NCI-H1694 (cell line): ENCODE data around the gene KCNAB1.

Source experiments
- DNase-seq: peaks from one replicate; lab custom pipeline; 2025; lab: John Stamatoyannopoulos, UW

The KCNAB1 gene

GRCh38 chr3:156492801-156493261 is 372.5 kb downstream of the KCNAB1 start:
- no peak for DNase-seq

DNA sequence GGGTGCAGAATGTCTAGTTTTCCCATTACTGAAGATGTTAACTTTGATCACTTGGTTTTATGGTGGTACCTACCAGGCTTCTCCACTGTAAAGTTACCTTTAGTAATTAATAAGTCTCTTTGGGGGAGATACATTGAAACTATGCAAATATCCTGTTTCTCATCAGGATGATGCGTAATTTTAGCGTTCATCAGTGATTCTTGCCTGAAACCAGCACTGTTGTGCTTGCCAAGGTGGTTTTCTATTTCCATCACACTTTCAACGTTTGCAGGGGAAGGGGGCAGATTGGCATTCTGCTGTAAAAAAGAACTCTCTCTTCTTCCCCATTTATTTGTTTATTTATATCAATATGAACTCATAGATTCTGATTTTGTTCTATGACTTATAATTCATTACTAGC is 373.5 kb downstream of the KCNAB1 start:
- DNase-seq: no peak

- no peak for DNase-seq
These were observed 375.4 kb downstream of the KCNAB1 start for GRCh38 chr3:156495816-156496215.

- no peak for DNase-seq
These were observed 376.9 kb downstream of the KCNAB1 start for GRCh38 chr3:156497326-156497725.

DNA sequence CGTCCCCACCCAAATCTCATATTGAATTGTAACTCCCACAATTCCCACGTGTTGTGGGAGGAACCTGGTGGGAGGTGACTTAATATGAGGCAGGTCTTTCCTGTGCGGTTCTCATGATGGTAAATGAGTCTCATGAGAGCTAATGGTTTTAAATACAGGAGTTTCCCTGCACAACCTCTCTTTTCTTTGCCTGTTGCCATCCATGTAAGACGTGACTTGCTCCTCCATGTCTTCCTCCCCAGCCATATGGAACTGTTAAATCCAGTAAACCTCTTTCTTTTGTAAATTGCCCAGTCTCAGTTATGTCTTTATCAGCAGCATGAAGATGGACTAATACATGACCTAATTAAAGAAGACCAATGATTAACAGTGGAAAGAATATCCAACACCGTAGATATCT is 377.9 kb downstream of the KCNAB1 start:
- no peak for DNase-seq

DNA sequence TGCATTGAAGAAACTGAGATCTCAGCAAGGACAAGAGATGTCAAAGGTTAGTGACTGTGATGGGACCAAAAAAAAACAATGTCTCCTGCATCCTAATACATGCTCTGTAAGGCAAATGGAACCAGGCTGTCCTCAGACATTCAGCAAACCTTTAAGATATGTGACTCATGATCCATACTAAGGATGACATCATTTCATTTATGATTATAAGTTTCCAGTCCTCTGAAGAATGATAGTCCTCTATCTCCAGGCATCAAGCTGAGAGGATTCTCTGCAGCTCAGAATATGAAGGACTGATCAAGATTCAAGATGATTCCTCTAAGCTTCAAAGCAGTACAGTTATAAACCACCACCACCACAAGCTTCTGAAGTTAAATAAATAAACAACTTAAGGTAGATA is 386.9 kb downstream of the KCNAB1 start:
- no peak for DNase-seq

DNA sequence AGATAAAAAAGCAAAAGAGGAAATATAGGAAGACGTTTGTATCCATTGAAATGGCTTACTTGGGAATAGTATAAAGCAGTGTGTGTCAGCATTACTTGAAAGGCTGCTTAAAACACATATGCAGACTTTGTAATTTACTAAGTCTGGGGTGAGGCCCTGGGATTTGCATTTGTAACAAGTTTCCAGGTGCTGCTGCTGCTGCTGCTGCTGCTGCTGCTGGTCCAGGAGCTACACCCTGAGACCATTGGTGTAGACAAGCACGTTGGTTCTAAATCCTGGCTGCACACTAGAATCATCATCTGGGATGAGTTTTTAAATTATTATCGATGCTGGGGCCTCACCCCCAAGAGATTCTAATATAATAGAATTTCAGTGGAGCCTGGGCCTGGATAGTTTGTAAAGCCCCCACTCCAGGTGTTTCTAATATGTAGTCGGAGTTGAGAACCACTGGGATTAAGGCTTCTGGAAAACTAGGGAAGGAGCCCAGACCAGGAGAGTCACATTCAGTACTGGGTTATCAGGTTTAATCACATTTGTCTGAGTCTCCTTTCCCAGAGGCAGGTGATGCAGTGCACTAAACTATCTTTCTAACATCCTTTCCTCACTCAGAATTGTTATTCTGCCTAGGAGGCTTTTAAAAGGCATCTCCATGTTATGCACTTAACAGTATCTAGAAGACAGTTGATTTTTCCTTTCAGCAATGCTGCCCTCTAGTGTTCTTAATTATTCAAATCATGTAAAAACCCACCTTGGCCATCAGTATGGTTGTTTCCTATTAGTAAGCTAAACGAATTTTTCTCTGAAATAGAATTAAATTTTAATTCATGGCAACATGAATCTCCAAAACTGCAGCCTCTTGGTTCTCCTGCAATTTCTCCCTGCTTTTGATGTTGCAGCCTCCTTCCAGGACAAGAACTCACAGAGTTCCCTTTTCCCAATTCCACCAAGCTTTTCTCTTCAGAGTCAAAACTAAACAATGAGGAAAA is 389.1 kb downstream of the KCNAB1 start:
- DNase-seq: peak; percentile 88

GRCh38 chr3:156511987-156512677 is 391.8 kb downstream of the KCNAB1 start:
- no peak for DNase-seq

DNA sequence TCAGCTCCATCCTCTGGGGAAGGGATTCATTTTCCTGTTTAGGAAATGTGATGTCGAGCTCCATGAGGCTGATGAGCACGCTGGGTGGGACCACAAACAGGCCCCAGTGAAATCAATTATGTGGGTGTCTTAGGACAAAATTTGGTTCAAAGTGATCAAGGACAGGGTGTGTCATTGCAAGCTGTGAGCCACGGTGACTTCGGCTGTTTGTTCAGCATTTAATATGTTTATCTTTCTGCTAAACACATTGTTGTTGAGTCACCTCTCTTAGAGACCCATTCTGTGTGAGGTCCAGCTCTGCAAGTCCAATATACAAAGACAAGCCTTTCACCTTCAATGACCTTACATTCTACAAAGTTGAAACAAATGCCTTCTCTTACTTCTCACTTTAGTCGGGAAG is 393.2 kb downstream of the KCNAB1 start:
- no peak for DNase-seq

DNA sequence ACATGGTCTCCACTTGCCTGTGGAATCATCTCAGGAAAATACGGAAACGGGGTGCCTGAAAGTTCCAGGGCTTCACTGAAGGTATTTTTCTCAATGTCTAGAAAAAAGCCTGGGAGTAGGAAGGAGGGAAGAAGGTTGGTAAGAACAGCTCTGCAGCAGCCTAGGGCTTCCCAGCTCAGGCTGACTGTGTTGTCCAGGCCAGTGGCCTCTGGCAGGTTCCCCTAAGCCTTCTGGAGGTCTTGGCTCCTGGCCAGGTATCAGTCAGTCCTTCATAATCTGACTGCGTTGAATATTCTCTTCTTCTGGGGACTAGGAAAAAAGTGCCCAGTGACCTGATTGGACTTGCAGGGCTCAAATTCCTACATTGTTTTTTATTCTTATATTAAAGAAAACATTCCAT is 395.9 kb downstream of the KCNAB1 start:
- DNase-seq: no peak

- DNase-seq: no peak
These were observed 396.6 kb downstream of the KCNAB1 start for GRCh38 chr3:156516961-156517360.

DNA sequence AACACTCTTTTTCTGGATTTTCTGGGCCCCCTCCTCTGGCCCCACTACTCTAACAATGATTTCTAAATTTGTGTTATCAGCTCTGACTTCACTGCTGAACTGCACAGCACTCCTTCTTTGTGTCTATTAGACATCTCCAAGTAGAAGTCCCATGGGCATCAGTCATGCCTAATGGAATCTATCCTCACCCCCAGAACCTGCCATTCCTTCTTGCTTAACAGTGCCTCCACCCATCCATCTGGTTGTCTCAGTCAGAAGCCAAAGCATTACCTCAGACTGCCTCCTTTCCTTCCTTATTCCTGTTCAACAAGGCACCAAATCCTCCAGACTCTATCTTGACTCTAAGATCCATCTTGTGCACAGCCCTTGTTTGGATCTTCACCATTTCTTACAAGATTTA is 398.3 kb downstream of the KCNAB1 start:
- DNase-seq: no peak

DNA sequence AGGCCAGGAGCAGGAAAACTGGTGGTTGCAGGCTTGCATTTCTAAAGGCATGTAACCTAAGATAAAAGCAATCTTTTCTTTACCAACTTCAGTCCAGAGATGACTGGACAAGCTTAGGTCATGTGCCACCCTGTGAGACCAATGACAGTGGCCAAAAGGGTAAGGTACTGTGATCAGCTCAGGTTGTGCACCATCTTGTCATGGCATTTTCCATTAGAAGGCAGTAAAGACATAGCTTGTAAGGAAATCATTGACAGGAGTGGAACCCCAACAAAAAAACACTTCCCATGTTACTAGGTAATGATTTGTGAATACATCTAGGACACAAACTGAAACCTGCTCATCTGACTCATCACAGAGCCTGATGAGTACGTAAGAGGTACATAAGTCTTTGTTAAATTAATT is 399.4 kb downstream of the KCNAB1 start:
- DNase-seq: no peak

GRCh38 chr3:156522673-156523072 is 402.3 kb downstream of the KCNAB1 start:
- no peak for DNase-seq

- DNase-seq: no peak
These were observed 405.4 kb downstream of the KCNAB1 start for GRCh38 chr3:156525808-156526207.

- no peak for DNase-seq
These were observed 406.7 kb downstream of the KCNAB1 start for GRCh38 chr3:156527060-156527459.

- no peak for DNase-seq
These were observed 410.6 kb downstream of the KCNAB1 start for GRCh38 chr3:156530980-156531379.

DNA sequence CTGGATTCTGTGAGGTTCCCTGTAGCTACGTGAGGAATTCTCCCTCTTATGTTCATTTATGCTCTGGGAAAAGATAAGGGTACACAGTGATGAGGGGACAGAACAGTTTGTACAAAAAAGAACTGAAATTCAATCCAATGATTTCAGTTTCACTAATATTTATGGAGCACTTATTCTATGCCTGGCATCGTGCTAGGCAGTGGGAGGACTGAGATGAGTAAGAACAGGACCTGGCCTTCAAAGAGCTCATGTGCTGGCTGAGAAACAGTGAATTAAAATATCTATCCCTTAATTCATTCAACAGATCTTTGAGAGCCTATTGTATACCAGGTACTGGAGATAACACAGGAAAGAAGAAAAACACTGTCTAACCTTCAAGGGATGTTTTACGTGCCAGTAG is 412.4 kb downstream of the KCNAB1 start:
- no peak for DNase-seq

DNA sequence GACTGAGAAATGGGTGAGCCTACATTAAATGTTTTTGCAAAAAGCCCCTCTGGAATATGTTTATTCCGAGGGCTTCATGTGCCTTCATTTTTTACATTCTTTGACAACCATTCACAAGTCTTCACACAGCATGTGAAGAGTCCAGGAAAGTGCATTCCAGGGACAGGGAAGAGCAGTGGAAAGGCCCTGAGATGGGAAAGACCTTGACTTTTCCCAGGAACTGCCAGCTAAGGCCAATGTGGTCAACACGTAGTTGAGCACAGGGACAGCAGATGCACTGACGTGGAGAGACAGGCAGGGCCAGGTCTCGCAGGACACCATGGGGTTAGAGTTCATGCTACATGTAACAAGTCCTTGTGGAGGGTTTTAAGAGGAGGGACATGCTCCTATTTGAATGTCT is 412.8 kb downstream of the KCNAB1 start:
- no peak for DNase-seq

GRCh38 chr3:156535162-156535627 is 414.8 kb downstream of the KCNAB1 start:
- no peak for DNase-seq

- DNase-seq: no peak
These were observed 415.4 kb downstream of the KCNAB1 start for GRCh38 chr3:156535798-156536197.

- DNase-seq: no peak
These were observed 416.3 kb downstream of the KCNAB1 start for GRCh38 chr3:156536524-156537316.
